Spleen (tissue), 7 donors: Measurements from ENCODE around the gene OTOG.

Source experiments
- CTCF ChIP-seq, 11 experiments: fragments of 200-600 bp in 7 of 11; fragments of 450-650 bp in 4 of 11; sonication (generic) in 4 of 11; IDR thresholded peaks in 8 of 11; conservative IDR thresholded peaks in 3 of 11; 1 replicate in 7 of 11; 2 replicates in 4 of 11; pipeline versions ENCODE4 v1.4.0 to v1.8.0; 2016 to 2021; ENCODE audit warnings: antibody characterized with exemption in 11 of 11, inconsistent platforms in 4 of 11, mild to moderate bottlenecking in 1 of 11
- POLR2A ChIP-seq, 3 donors: fragments of 450-650 bp; IDR thresholded peaks; one replicate each; pipeline ENCODE4 v1.5.1; 2017; ENCODE audit warnings: antibody characterized with exemption in 3 of 3, mild to moderate bottlenecking in 1 of 3
- POLR2AphosphoS5 ChIP-seq, 3 donors: sonication (generic); formaldehyde crosslinking; IDR thresholded peaks; one replicate each; pipeline ENCODE4 v1.5.1; 2017; ENCODE audit warnings: antibody characterized with exemption in 3 of 3
- donor health status: DM: no; HTN: no; CAD: no; lungs with moderate emphysema.
- donor health status: DM: no; HTN: no; CAD: no.
- donor health status: DM: no; HTN: no; CAD: no.

GRCh38 chr11:17511571-17511970, 35.5 kb upstream of the OTOG start:
- TF ChIP-seq CTCF (IDR thresholded peaks at IDR 0.05 in 8 of 11, conservative IDR thresholded peaks at IDR 0.05 in 3 of 11), result no peak
- TF ChIP-seq POLR2A (IDR thresholded peaks at IDR 0.05), result no peak
- TF ChIP-seq POLR2AphosphoS5 (IDR thresholded peaks at IDR 0.05), result no peak
